Ovary (tissue), 3 donors: Measurements from ENCODE around the gene TMED6.

ENCODE experiments used
- CTCF ChIP-seq, 3 donors: fragments of 450-650 bp in 2 of 3; fragments of 200-600 bp in 1 of 3; IDR thresholded peaks; one replicate each; pipeline versions ENCODE4 v1.5.1 to v1.8.0; 2016 to 2022; ENCODE audit warnings: antibody characterized with exemption in 3 of 3, mild to moderate bottlenecking in 1 of 3
- POLR2A ChIP-seq: fragments of 450-650 bp; IDR thresholded peaks from one replicate; pipeline ENCODE4 v1.6.1; 2017; ENCODE audit warnings: antibody characterized with exemption, mild to moderate bottlenecking, moderate library complexity
- donor health status: DM: no; HTN: no; CAD: no.

DNA sequence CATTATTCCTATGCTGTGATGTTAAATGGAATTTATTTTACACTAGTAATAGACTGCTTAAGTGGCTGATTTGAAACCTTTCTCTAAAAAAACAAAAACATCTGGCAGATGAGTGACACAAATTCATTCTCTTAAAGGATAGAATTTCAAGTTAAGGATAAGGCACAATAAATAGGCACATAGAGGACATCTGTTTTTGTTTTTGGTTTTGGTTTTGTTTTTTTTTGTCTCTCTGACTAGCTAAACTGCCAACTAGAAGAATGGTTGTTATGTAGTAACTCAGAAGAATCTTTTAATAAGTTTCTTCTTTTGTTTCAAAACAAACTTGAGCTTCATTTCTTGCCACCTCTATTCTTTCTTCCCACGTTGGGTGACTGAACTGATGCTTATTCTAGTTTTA lies 45.6 kb downstream of the TMED6 start:
- TF ChIP-seq POLR2A (no peak), CTCF (IDR thresholded peaks at IDR 0.05) (no peak)
